ENCODE measurements around the gene ATP1A2. TPM values are rescaled to one million over a fixed set of nuclear protein-coding genes. Genes with fewer than 3 reads are reported as not detected.

ATP1A2 gene
- total RNA-seq (not detected in 2 replicates), polyA plus RNA-seq (not detected in 2 replicates), polyA minus RNA-seq (not detected in 2 replicates)
- total RNA-seq (2013): 1.8 TPM

GRCh38 chr1:160115545-160116282 lies at the start of gene ATP1A2:
Gene ATP1A2 (plus strand): TSS chr1:160115759. CDS start chr1:160115862, 103 bp downstream.
- no peak within 1 kb of the TSS for H2AFZ ChIP-seq (ENCODE audit: insufficient read depth, low read depth, low read length, poor library complexity, severe bottlenecking)
- TF ChIP-seq CTCF (IDR thresholded peaks at IDR 0.05): no peak
- POLR2A ChIA-PET: no interaction called here
- peaks cover 0 to 19% (median 4%) of the 10 kb centered on the region in 4 experiments for H3K27me3 ChIP-seq (replicated peaks in 1 of 4; ENCODE audit: control extremely low read depth in 1 of 4, control insufficient read depth in 3 of 4, insufficient read depth in 4 of 4, low read length in 3 of 4)
- H4K20me1 ChIP-seq (ENCODE audit: control insufficient read depth, insufficient read depth, low read length, poor library complexity, severe bottlenecking): no peaks in the 10 kb centered on the region
- Mint-ChIP-seq H3K27ac (no peak within 1 kb of the TSS), H3K4me3 (no peak within 1 kb of the TSS), H3K4me1 (no peaks in the 10 kb centered on the region), H3K27me3 (peaks cover 24% of the 10 kb centered on the region), H3K9me3 (ENCODE audit: insufficient read depth) (no peaks in the 10 kb centered on the region)
- no peaks in the 10 kb centered on the region for H3K4me1 ChIP-seq (ENCODE audit: control insufficient read depth in 2 of 2, insufficient read depth in 2 of 2, low read length in 2 of 2)
- CTCF ChIA-PET: no interaction called here
- H3K4me3 ChIP-seq (ENCODE audit: control extremely low read depth in 1 of 5, extremely low read depth in 1 of 5, insufficient read depth in 1 of 5, low read depth in 2 of 5, low read length in 4 of 5): no peak within 1 kb of the TSS
- H3K4me2 ChIP-seq (replicated peaks; ENCODE audit: low read depth, low read length, poor library complexity, severe bottlenecking): no peak within 1 kb of the TSS
- no peak within 1 kb of the TSS for H3K27ac ChIP-seq (ENCODE audit: low read length in 2 of 2)
- DNase-seq (no peak), ATAC-seq (ENCODE audit: low read depth) (no peak)
- H3K36me3 ChIP-seq (replicated peaks in 1 of 2; ENCODE audit: control extremely low read depth in 1 of 2, control insufficient read depth in 1 of 2, extremely low read depth in 1 of 2, insufficient read depth in 2 of 2, low read length in 1 of 2): no peaks in the 10 kb centered on the region
- H3K79me2 ChIP-seq (ENCODE audit: control insufficient read depth, insufficient read depth, low read length): no peaks in the 10 kb centered on the region
- H3K9ac ChIP-seq (ENCODE audit: low read length): no peak within 1 kb of the TSS
- intact Hi-C loops (cut with micrococcal nuclease): no loop called here
- no peaks in the 10 kb centered on the region for H3K9me3 ChIP-seq (ENCODE audit: control extremely low read depth in 1 of 3, control insufficient read depth in 2 of 3, insufficient read depth in 1 of 3, low read length in 2 of 3)
- 65% methylated on average over 11 of the region's 16 CpGs for WGBS (ENCODE audit: insufficient coverage)

GRCh38 chr1:160066829-160067745 lies 48.5 kb upstream of the ATP1A2 start:
- H3K4me2 ChIP-seq (replicated peaks; ENCODE audit: low read depth, low read length, poor library complexity, severe bottlenecking): no peak overlapping the region
- H3K27ac ChIP-seq (ENCODE audit: low read length in 2 of 2): no peak overlapping the region
- H3K36me3 ChIP-seq (replicated peaks in 1 of 2; ENCODE audit: control extremely low read depth in 1 of 2, control insufficient read depth in 1 of 2, extremely low read depth in 1 of 2, insufficient read depth in 2 of 2, low read length in 1 of 2): no peaks in the 10 kb centered on the region
- H3K27me3 Mint-ChIP-seq: peaks cover 49% of the 10 kb centered on the region
- H3K27me3 ChIP-seq (replicated peaks in 1 of 4; ENCODE audit: control extremely low read depth in 1 of 4, control insufficient read depth in 3 of 4, insufficient read depth in 4 of 4, low read length in 3 of 4): peaks cover 0 to 40% (median 20%) of the 10 kb centered on the region in 4 experiments
- no peak overlapping the region for H3K27ac Mint-ChIP-seq
- peaks cover 11 to 12% of the 10 kb centered on the region in 2 donors for H3K4me1 ChIP-seq (ENCODE audit: control insufficient read depth in 2 of 2, insufficient read depth in 2 of 2, low read length in 2 of 2)
- TF ChIP-seq EZH2 (IDR thresholded peaks at IDR 0.05; ENCODE audit: borderline replicate concordance, insufficient read depth, low read depth, low read length, poor library complexity, severe bottlenecking): no peak
- TF ChIP-seq CTCF (IDR thresholded peaks at IDR 0.05): no peak
- H2AFZ ChIP-seq (ENCODE audit: insufficient read depth, low read depth, low read length, poor library complexity, severe bottlenecking): no peak overlapping the region
- no peak overlapping the region for H3K4me3 ChIP-seq (ENCODE audit: control extremely low read depth in 1 of 5, extremely low read depth in 1 of 5, insufficient read depth in 1 of 5, low read depth in 2 of 5, low read length in 4 of 5)
- peaks cover 12% of the 10 kb centered on the region for H3K4me1 Mint-ChIP-seq
- no peaks in the 10 kb centered on the region for H3K79me2 ChIP-seq (ENCODE audit: control insufficient read depth, insufficient read depth, low read length)
- ChIA-PET CTCF (interaction anchor here (0.9 to 1.7 kb wide), 4 partner anchors 12 to 29 kb away, joined by 3 to 7 read pairs (median 3); no protein-coding TSS in a partner anchor), POLR2A (no interaction called here)
- H3K4me3 Mint-ChIP-seq: no peak overlapping the region
- no peaks in the 10 kb centered on the region for H3K9me3 Mint-ChIP-seq (ENCODE audit: insufficient read depth)
- no peak for DNase-seq
- H3K9me3 ChIP-seq (ENCODE audit: control extremely low read depth in 1 of 3, control insufficient read depth in 2 of 3, insufficient read depth in 1 of 3, low read length in 2 of 3): no peaks in the 10 kb centered on the region
- no peak overlapping the region for H3K9ac ChIP-seq (ENCODE audit: low read length)
- no peak for ATAC-seq (ENCODE audit: low read depth)
- 86% methylated on average over 2 of the region's 6 CpGs for WGBS (ENCODE audit: insufficient coverage)
- intact Hi-C loops (cut with micrococcal nuclease): no loop called here
- no peaks in the 10 kb centered on the region for H4K20me1 ChIP-seq (ENCODE audit: control insufficient read depth, insufficient read depth, low read length, poor library complexity, severe bottlenecking)
